ENCODE results near the gene HOXD9. TPM values are rescaled to one million over a fixed set of nuclear protein-coding genes. Genes with fewer than 3 reads are reported as not detected.

HOXD9 gene
- total and polyA plus RNA-seq, 2 of the 8 experiments (the other 6 are each of a cell fraction or from before 2014, with no cell fraction given) = not detected

GRCh38 chr2:176169181-176169580 is 46.7 kb downstream of the HOXD9 start:
- Histone ChIP-seq H2BK5ac (ENCODE audit: low read depth, low read length) (no peak overlapping the region), H2BK12ac (ENCODE audit: low read depth, low read length) (no peak overlapping the region), H3K27me3 (replicated peaks in 1 of 4; ENCODE audit: control insufficient read depth in 3 of 4, extremely low read depth in 1 of 4, insufficient read depth in 3 of 4, low read length in 3 of 4) (peaks cover 95 to 100% (median 99%) of the 10 kb centered on the region in 4 experiments), H3K18ac (ENCODE audit: extremely low read depth, low read length) (no peak overlapping the region), H3K79me2 (ENCODE audit: control insufficient read depth in 1 of 2, insufficient read depth in 2 of 2, low read length in 2 of 2) (no peaks in the 10 kb centered on the region), H3K4me1 (replicated peaks in 1 of 4; ENCODE audit: control insufficient read depth in 3 of 4, insufficient read depth in 4 of 4, low read length in 3 of 4) (peaks cover 0 to 16% (median 10%) of the 10 kb centered on the region in 4 experiments; a peak in 5 of 7 replicates), H3K4ac (replicated peaks; ENCODE audit: insufficient read length, low read depth, low read length) (no peak overlapping the region), H3K4me3 (ENCODE audit: extremely low read depth in 1 of 4, insufficient read depth in 2 of 4, low read depth in 3 of 4, low read length in 4 of 4) (no peak overlapping the region), H2BK120ac (replicated peaks; ENCODE audit: low read depth, low read length) (no peak overlapping the region), H3K9me3 (ENCODE audit: insufficient read depth in 2 of 2, low read depth in 1 of 2, low read length in 1 of 2) (no peaks in the 10 kb centered on the region), H3K36me3 (ENCODE audit: control insufficient read depth in 2 of 4, insufficient read depth in 4 of 4, low read length in 3 of 4) (no peaks in the 10 kb centered on the region; a peak in 1 of 8 replicates), H4K8ac (ENCODE audit: extremely low read depth, insufficient read depth, low read length) (no peak overlapping the region), H3K23me2 (ENCODE audit: low read depth, low read length) (peaks cover 5% of the 10 kb centered on the region; the same call in 1 of the 2 replicates), H2AK5ac (ENCODE audit: low read depth, low read length) (no peak overlapping the region), H3K27ac (ENCODE audit: low read depth, low read length) (no peak overlapping the region), H2BK20ac (ENCODE audit: low read length) (no peak overlapping the region), H3K23ac (ENCODE audit: insufficient read length) (no peak overlapping the region), H2AFZ (ENCODE audit: low read length) (no peak overlapping the region), H4K91ac (replicated peaks; ENCODE audit: insufficient read length, low read length) (no peak overlapping the region), H3K56ac (replicated peaks; ENCODE audit: insufficient read length, low read depth, low read length) (no peak overlapping the region), H2BK15ac (ENCODE audit: low read length) (no peak overlapping the region), H4K20me1 (replicated peaks in 1 of 2; ENCODE audit: control insufficient read depth in 1 of 2, insufficient read depth in 2 of 2, low read length in 2 of 2) (peaks cover 9 to 38% of the 10 kb centered on the region in 2 experiments), H3K4me2 (ENCODE audit: insufficient read depth in 1 of 2, low read depth in 2 of 2, low read length in 2 of 2) (no peak overlapping the region), H4K5ac (ENCODE audit: insufficient read length, low read depth, low read length) (no peak overlapping the region), H3K9ac (replicated peaks in 1 of 4; ENCODE audit: extremely low read depth in 1 of 4, low read depth in 3 of 4, low read length in 3 of 4) (no peak overlapping the region), H3K79me1 (ENCODE audit: low read depth, low read length) (no peaks in the 10 kb centered on the region), H3K14ac (ENCODE audit: insufficient read length) (no peak overlapping the region)
- no peak for TF ChIP-seq CBX5 (IDR thresholded peaks at IDR 0.05; ENCODE audit: low read depth, low read length)
- TF ChIP-seq HDAC6 (IDR thresholded peaks at IDR 0.05; ENCODE audit: low read depth, low read length) = no peak
- TF ChIP-seq POU5F1 (IDR thresholded peaks at IDR 0.05; ENCODE audit: low read depth, low read length) = no peak
- TF ChIP-seq TEAD4 (IDR thresholded peaks at IDR 0.05; ENCODE audit: low read depth, low read length) = no peak
- no peak for TF ChIP-seq CHD2 (IDR thresholded peaks at IDR 0.05; ENCODE audit: low read length)
- no peak for TF ChIP-seq JUND (IDR thresholded peaks at IDR 0.05; ENCODE audit: low read length)
- no peak for TF ChIP-seq CTBP2 (IDR thresholded peaks at IDR 0.05; ENCODE audit: borderline replicate concordance, insufficient read depth, insufficient read length, low read length)
- CTCF ChIA-PET (ENCODE audit: partially characterized antibody) = interaction anchor here (0.7 to 4.4 kb wide), 15 partner anchors 9 to 979 kb away, joined by 3 to 21 read pairs (median 4); partner anchors contain the start of gene HOXD4
- DNase-seq (ENCODE audit: low read depth in 1 of 2, low spot score in 2 of 2) = no peak
- 58% methylated on average over 5 of the region's 5 CpGs; no CpG with 5 or more reads in 1 of the 2 experiments for WGBS, 2 experiments (ENCODE audit: extremely low coverage in 1 of 2, insufficient coverage in 1 of 2, insufficient read length in 1 of 2, insufficient replicate concordance in 2 of 2, low coverage in 1 of 2, low lambda C conversion rate in 2 of 2, missing lambda C conversion rate in 1 of 2)
- POLR2A ChIA-PET (ENCODE audit: partially characterized antibody) = no interaction called here
- FAIRE-seq = no peak
